SKM-1 treated with dmso at 0.1 percent for 144 hours (cell line): Measurements from ENCODE around the gene BROX.
"Not testable (repeated sequence)": the region's sequence is repeated elsewhere in the genome, so short reads cannot be mapped to it uniquely, and the experiment has no call there.

Experiments used
- DNase-seq: peaks from one replicate; lab custom pipeline; 2025; ENCODE audit not compliant: unreplicated experiment; lab: John Stamatoyannopoulos, UW

The BROX gene, protein sequence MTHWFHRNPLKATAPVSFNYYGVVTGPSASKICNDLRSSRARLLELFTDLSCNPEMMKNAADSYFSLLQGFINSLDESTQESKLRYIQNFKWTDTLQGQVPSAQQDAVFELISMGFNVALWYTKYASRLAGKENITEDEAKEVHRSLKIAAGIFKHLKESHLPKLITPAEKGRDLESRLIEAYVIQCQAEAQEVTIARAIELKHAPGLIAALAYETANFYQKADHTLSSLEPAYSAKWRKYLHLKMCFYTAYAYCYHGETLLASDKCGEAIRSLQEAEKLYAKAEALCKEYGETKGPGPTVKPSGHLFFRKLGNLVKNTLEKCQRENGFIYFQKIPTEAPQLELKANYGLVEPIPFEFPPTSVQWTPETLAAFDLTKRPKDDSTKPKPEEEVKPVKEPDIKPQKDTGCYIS

DNA sequence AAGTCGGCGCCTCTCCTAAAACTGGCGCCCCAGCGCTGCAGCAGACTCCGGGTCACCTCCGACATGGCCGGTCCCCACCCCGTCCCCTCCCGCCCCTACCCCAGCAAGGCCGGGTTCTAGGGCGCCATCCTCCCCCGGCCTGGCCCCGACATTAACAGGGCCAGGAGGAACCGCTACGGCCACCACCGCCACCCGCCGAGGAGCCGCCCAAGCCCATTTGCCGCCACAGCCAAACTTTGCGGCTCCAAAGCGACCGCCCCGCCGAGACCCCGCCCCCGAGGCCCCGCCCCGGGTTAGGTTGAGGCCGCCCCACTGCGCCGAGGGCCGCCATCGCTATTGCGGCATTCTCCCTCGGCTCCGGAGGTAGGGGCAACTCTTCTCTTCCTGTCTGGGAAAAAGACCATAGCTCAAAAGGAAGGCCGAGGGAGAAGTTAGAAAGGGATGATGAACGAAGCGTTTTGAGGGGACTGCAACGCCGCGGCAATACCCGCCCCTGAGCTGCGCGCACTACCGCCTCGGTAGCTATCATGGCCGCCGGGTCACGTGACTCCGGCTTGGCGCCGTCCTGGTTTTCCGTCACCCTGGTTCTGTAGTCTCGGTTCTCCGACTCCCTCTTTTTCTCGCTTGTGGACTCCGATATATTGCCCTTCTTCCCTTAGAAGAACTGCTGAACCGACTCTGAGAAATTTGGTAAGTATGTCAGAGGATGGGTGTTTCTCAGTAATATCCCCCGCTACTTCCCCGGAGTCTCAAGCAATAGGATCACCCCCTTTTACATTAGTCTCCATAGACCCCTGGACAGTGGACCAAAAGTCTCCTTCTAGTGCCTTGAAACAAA is at the start of gene BROX, which contains the start of gene AIDA:
BROX (plus strand) TSS at position 312 of the 838 bp plus-strand sequence. CDS start 3,136 bp downstream, outside the sequence.
AIDA (minus strand) TSS at position 239 of the 838 bp plus-strand sequence; CDS start at position 65, 174 bp downstream.
- DNase-seq: peak; percentile 94

DNA sequence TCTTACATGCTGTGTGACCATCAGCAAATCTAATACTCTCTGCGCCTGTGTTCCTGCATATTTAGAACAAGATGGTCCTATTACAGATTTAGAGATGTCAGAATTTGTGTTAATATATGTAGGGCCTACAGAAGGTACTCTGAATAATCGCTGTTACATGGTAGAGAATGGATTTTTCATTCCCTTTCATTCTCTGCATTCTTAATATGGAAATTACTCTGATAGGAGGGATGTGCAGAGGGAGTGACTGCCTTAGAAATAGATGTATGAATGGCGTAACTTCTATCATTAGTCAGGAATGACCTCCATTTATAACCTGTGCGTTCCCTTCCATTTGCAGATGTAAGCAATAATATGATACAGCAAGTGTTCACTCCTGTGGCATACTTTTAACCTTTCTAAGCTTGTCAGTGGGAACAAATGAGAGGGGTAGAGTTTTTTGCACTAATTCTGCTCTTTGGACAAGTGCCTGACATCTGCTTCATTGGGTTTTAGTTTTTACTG is 48.9 kb upstream of the BROX start:
- DNase-seq: no peak

DNA sequence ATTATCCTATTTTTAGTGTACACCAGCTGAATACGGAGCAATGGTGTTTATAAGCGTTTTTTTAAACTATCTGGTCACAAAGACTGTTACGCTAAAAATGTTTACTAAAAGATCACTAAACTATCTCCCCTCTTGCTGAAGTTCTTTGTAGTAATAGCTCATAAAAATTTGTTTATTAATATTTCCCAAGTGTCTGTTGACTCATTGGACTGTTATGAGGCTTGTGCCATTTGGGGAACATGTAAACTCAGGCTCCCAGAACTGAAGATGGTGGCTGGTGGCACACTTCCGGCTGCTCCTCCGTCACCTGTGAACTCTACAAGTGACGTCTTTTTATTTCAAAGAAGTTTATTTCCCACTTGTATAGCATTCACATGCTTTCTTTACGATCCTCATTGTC is 46.4 kb upstream of the BROX start:
- DNase-seq: no peak

DNA sequence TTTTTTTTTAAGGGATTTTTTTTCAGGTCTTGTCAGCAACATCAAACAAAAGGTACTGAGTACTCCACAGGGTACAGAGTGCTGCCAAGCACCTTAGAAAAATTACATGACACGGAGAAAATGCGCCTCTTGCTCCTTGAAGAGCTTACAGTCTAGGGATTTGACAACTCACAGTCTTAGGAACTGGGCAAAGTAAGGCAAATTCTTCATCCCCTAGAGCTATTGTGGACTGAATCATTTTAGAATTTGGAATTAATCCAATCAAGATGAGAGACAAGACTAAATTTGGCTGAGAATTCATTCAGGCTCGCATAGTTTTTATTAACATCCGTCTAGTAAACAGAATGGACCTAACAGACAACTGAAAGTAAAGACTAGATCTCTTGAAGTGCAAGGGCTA is 44.2 kb upstream of the BROX start:
- DNase-seq: not testable (repeated sequence)

DNA sequence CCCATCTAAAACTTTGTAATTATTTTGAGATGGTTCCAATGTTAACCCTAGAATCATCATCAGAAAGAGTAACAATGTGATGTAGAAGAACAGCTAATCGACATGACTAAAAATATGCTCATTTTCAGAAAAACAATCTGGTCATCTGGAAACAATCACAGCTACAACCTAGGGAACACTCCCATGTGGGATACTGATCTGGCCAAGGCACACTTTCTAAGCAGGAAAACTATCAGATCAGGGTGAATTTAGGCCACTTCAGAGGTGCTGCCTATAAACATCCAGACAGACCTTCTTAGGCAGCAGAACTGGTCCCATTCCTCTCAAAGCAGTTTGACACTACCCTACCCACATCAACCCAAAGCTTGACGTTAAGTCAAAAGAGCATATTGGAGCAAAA is 43.3 kb upstream of the BROX start:
- DNase-seq: not testable (repeated sequence)

DNA sequence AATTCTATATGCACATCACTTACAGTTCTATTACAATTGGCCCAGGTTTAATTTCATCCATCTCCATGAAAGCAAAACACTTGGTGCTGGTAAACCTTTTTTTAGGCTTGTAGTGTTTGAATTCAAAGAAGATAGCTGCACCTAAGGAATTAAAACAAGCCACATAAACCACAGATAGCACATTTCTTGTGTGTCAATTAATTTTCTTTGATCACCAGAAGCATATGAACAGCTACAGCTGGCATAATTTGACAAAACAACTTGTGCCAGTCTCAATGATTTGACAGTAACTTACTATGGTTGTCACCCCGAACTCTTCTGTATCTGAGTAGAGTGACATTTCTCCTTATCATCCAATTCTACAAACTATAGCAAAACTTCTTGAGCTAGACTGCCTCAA is 42.3 kb upstream of the BROX start:
- DNase-seq: no peak

DNA sequence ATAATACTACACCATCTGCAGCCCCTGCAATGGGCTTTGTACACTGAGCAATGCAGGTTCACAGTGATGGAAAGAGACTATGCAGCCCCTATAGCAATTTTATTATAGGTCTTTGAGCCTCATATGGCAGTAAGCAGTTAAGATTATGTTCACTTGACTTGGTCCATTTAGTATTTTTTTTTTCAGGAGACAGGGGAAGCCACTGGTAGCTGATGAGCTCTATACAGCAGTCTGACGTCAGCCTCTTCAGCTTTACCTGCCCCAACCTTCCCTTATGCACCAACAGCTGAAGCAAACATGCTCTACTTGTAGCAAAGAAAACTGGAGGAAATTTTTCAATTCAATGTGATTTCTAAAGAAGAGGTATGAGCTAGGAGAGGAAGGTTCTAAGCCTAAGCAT is 32.3 kb upstream of the BROX start:
- no peak for DNase-seq

DNA sequence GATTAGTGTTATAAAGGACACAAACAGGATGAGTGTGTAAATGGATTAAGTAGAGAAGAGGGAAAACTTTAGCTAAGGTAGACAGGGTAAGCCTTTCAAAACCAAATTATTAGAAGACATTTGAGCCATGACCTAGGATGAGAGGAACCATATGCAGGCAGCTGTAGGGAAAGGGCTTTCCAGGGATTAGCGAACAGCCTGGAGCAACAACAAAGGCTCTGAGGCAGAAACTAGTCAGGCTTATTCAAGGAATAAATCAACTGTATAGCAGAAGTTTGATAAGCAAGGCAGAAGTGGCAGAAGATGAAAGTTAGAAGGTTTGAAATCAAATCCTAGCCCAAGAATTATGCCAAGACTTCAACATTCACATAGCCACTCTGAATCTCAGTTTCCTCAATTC is 21.3 kb upstream of the BROX start:
- no peak for DNase-seq

DNA sequence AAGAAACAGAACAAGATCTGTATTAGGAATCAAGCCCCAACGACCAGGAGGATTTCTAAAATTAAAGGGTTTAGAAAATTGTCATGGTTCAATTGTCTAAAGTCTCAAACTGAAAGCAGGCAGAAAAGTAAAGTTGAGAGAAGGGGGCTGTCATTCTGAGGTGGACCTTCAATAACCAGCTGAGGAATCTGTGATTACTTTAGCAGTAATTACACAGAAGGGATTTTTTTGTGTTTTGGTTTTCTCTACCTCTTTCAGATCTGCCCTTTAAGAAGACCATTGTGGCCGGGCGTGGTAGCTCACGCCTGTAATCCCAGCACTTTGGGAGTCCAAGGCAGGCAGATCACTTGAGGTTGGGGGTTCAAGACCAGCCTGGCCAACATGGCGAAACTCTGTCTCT is 17.4 kb upstream of the BROX start:
- no peak for DNase-seq

DNA sequence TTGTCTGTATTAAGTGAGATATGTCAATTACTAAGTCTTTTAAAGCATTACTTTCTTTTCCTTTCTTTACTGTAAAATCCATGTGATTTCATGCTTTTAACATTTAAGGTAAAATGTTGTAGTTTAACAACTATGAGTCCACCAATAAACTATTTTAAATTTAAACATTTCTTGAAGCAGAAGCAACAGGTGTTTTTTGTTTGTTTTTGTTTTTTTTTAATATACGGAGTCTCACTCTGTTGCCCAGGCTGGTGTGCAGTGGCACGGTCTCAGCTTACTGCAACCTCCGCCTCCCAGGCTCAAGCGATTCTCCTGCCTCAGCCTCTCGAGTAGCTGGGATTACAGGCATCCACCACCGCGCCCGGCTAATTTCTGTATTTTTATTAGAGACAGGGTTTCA is 15.6 kb upstream of the BROX start:
- no peak for DNase-seq

DNA sequence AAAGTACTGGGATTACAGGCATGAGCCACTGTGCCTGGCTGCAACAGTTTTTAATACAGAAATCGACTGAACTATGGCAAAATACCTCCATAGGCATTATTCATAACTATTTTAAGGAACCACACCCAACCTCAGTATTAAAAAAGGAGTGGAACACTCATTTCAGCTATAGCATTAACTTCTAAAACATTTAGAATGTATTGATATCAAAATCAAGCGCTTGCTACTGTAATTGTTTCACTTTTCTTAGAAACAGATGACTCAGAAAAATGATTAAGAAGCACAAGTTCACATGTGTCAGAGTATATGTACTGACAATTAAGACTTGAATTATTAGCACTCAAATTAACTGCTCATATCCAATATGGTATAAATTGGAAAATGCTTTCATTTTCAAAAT is 15.2 kb upstream of the BROX start:
- DNase-seq: no peak

DNA sequence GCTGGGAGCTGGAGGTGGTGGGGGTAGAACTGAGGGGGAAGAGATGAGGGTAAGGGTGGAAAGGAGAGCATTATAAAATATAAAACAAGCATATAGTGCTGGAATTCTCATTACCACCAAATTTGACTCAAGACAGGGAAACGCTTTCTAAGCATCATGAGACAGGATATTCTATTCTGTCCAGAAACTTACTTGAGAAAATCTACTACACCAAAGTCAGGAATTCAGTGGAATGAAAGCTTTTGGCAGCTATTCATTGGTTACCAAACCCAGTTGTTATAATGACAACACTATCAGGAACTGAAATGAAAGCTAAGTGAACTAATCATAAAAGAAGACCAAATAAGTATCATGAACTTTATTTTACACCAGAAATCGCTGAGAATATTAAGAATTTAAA is 14.5 kb upstream of the BROX start:
- no peak for DNase-seq

DNA sequence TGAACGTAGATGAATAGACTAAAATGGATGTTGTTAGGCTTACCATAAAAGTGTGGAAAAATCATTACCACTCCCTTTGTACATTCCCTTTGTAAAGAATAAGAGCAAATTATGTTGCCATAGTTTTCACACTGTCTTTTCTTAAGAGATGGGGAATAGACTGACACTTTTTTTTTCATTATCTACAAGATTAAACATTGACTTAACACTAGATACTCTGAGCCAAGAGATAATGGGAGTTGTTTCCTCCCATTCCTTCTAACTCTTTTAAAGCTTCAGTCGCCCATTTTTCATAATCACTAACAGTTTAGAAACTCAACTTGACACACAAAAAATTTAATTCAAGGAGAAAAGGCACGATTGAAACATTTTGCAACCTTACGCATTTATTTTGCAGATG is 10.2 kb upstream of the BROX start:
- DNase-seq: no peak

DNA sequence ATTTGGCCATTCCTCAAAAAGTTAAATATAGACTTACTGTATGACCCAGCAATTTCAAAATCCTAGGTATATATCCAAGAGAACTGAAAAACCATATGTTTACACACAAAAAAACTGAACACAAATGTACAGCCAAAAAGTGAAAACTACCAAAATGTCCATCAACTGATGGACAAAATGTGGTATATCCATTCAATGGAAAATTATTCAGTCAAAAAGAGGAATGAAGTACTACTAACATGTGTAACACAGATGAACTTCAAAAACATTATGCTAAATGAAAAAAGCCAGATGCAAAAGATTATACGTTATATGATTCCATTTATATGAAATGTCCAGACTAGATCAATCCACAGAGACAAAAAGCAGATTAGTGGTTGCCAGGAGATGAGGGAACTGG is 8.1 kb upstream of the BROX start:
- no peak for DNase-seq

DNA sequence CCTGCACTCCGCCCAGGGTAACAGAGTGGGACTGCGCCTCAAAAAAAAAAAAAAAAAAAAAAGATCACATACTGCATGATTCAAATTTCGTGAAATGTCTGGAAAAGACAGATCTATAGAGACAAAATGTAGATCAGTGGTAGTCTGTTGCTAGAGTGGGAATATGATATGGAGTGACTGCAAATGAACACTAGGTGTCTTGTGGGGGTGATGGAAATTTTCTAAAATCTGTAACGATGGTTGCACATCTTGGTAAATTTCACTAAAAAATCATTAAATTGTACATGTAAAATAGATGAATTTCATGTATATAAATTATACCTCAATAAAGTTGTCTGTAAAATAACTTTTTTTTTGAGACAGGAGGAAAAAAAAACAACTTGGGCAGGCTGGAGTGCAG is 5.5 kb upstream of the BROX start:
- no peak for DNase-seq

DNA sequence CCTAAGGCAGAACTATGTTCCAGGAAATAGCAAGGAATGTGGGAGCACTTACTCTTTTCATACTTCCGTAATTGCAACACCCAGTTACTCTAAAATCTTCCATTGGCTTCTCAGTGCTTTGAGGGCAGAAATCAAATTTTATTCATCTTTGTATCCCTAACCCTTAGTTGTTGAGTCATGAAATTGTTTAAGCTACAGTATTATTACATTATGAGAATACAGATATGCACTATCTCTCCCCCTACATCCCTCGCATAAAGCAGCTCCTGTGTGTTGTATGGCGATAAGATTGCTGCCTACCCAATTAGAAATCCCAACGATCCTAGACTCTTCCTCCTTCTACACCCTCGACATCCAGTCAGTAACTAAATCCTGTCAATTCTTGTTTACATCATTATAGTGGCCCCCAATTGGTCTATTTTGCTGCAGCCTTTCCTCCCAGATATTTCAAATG is 2.6 kb upstream of the BROX start:
- no peak for DNase-seq

DNA sequence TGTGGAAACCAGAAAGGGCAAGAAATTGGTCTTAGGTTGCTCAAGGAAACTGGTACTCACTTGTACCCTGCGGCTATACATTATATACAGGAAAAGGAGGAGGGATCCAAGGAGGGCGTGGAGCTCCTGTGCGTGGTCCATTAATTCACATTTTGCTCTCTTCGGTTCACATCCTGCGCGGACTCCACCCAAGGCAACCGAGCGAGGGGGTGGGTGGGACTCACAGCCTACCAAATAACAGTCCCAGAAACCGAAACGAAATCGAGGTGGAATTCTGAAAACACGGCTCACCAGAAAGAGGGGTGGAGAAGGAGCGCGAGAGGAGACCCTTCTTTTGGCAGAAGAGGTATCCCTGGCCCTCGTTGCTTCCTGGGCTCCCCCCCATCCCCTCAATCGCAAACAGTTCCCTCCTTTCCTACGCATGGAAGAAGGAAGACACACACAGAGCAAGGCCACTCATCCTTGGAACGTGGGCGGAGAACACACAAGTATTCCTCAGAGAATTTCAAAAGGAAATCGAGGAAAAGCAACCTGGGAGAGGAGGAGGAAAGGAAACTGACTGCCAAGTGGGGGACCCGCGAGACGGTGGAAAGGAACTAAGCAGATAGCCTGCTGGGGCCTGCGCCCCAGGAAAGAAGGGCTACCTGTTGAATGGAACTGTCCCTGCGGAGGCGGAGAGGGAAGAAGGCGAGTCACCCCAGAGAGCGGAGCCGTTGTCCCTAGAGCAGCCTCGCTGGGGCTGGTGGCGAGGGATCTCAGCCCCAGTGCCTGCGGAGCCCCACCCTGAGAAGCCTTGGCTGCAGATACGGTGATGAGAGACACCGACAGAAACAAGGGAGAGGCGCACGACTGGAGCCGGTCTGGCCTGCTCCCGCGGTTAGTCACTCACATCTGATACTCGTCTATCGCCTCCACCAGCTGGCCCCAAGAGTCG is 778 bp upstream of the BROX start:
- DNase-seq: peak; percentile 44

DNA sequence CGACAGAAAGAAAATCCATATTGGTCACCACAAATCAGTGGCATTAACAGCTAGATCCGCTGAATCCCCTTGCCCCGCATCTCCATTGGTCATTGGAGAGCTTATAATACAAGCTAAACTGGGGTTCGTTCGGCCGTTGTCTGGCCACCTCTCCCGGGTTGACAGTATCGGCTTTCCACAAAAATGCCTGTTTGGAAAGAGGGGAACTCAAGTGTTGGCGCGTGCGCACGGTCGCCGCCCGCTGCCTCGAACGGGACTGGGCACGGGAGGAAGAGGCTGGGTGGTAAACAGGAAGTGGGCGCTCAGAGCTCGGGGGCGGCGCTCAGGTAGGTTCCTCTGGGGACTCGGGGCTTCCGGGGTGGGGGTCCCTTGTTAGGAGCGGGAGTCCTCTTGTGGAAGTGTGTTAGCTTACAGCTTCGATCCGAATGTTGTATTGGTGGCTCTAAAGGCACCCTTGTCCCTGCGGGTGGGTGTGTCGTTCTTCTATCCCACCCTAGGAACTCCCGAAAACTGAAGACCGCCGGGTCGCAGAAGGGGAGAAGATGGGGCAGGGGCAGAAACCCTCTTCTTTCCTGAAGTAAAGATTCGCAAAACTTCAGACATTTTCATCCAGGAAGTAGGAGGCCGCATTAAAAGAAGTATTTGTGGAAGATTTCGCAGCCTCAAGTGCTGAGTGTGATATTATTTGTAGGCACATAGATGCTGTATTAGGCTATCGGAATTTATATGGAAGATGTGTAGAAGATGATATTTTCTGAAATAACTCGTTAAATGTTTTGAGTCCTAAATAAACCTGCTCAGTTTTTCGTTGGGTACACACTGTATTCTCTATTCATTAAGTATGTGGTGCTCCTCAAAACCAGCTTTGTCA is 962 bp downstream of the BROX start:
- DNase-seq: peak; percentile 98

DNA sequence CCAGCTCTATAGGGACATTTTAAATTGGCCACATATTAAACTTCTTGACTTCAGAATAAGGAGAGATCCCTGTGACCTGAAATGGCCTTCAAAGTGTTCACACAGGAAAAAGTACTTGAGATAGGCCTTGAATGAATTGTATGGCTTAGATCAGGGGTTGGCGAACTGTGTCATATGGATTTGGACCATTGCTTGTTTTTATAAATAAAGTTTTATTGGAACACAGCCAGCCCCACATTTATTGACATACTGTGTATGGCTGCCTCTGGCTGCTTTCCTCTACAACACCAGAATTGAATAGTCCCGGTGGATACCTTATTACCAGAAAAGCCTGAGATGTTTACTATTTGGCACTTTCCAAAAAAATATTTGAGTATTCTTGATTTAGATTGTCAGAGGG is 4.0 kb downstream of the BROX start:
- DNase-seq: no peak

DNA sequence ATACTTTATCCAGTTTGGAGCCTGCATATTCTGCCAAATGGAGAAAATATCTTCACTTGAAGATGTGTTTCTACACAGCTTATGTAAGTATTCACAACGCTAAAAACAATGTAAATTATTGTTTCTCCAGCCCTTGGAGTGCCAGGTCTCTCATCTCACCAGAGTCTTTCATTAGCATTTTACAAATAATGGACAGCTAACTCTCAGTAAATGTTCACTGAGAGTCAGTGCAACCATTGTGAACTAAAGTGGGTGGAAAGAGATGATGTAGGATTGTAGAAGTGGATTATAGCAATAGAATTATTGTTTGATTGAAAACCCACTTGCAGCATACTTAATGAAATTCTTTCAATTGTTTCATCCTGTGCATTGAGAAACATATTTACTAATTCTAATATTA is 16.4 kb downstream of the BROX start:
- DNase-seq: no peak
